Ammon's horn (tissue), 1 donor: ENCODE measurements around the gene SCLT1.

Source experiments
- DNase-seq: peaks from one replicate; pipeline ENCODE4 v3.0.0-alpha.2; 2016; ENCODE audit warnings: low spot score

Gene SCLT1

DNA sequence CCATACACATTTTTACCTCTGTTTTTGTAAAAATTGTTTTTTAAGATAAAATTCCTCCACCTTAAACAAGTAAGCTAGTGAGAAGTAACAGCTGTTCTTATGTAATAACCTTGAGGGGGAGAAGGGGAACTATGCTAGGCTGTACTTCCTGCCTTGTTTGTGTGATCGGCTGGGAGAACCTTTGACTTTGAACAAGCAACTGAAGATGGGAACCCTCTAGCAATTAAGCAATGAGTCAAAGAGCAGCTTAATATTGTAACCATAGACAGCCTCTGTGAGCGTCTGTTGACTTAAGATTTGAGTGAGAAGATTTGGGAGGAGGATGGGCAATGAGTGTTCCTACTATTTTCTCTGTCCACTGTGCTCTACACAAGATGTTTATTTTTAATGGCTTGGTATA, 135.1 kb downstream of the SCLT1 start:
- DNase-seq = peak; percentile 18

DNA sequence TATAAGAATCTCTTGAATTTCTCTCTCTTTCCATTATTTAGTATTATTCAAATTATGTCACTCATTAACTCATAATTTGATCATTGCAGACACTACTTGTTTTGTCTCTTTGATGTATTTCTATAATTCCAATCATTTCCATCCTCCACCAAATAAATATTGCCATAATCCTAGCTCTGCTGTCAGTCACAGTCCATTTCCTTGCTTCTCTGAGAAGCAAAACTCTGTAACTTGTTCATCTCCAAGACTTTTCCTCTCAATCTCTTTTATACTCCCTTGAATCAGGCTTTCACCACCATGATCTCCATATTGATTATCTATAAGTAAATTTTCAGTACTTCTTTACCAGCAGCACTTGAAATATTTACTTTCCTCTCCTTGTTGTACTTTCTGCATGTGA, 135.9 kb downstream of the SCLT1 start:
- no peak for DNase-seq

DNA sequence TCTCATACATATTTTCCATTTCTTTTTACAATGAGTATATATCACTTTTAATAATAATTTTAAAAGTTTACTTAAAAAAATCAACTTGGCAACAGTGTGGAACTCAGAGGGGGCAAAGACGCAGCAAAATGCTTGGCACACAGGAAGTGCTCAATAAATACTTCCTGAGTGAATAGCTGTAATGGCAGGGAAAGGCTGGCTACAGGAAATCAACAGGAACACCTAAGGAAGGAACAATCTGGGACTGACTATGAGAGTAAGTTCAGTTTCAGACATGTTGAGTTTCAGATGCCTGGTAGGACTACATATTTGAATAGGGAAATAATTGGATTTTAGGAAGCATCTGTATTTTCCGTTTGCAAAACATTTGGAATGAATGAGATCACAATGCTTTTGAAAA, 137.6 kb downstream of the SCLT1 start:
- no peak for DNase-seq

DNA sequence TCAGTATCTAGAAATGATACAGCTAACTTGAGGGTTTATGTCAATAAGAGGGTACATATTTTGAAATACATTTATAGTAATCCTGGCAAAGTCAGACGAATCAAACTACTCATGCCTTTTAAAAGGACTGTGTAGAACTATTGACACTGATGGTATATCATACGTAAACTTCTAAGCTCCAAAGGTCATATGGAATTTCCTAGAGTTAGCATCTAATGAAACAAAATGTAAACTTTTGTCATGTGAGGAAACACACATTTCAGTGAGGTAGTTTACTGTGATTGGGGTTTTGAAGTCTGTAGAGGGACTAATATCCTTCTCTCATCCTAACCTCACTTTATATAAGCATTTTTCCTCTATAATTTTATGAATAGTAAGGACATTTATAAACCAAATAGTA, 138.4 kb downstream of the SCLT1 start:
- DNase-seq = no peak

DNA sequence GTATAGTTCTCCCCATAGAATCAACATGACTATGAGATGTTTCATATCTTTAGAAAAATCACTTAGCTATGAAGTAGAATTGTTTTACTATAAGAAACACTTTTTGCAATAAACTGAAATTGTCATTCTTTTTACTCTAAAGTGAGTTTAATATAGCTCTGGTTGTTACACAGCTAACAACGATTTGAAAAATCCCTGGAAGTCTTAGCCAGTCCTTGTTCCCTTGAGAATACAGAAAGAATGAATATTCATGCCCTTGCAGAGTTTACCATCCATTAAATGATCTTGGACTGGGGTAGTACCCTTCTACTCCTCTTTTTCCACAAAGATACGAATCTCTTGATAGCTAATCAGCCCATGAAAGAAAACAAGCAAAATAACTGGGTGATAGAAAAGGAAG, 142.0 kb downstream of the SCLT1 start:
- DNase-seq = no peak

DNA sequence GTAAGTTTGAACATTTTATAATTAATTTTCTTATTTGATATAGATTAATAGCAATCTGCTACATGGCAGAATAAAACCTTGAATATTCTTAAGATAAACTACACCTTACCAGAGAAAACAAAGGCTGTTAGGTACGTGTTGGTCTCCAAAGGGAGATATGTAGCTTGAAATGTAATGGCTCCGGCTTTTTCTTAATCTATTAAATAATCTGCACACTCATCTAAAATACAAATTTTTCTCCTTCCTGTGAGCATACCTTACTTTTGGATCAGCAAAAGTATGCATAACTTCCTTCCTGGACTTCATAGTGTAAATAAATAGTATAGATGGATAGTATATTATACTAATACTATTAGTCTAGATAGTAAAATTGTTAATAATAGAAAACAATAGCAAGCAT, 142.5 kb downstream of the SCLT1 start:
- DNase-seq = no peak

DNA sequence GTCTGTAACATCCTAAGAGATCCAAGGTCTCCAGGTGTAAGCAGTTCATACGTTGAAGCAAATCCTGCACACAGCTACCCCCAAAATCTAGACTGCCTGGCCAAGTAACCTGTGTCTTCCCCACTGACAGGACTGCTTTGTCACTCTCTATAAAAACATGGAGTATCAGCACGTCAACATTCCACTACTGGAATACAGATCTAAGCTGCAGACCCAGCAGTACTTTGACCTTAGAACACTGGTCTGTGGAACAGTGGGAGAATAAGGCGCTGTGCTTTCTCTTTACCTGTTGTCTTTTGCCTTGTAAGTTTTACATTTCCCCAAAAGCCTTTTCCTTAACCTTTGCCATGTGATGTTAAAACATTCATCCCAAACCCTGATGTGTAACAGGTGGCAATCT, 146.4 kb downstream of the SCLT1 start:
- no peak for DNase-seq

DNA sequence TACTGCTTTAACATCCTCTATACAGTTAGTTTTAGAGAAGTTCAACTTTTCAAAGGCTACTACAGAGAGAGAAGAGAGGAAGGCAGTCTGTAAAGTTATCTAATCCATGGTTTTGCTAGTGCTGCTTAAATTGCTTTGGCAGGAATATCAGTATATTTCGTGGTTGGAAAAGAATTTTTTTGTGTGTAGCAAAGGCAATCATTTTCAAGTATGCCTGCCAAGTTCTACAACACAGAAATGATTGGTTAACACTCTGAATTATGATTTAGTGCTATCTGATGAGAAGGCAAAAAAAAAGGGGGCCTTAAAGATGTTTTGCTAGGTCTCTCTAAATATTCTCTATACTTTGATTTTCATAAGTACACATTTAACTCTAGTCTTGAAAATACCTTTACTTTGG, 150.7 kb downstream of the SCLT1 start:
- no peak for DNase-seq

DNA sequence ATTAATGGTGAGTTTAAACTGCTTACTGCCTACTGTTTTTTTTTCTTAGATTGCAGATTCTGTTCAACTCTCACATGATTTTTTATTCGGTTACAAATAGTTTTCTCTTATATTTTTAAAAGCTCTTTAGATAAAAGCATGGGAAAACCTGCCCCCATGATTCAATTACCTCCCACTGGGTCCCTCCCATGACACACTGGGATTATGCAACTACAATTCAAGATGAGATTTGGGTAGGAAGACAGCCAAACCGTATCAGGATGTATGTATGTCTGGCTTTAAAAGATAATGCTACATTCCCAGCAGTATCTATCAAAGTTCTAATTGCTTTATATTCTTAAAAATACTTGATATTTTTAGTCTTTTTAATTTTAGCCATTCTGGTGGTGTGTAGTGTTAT, 152.4 kb downstream of the SCLT1 start:
- no peak for DNase-seq

DNA sequence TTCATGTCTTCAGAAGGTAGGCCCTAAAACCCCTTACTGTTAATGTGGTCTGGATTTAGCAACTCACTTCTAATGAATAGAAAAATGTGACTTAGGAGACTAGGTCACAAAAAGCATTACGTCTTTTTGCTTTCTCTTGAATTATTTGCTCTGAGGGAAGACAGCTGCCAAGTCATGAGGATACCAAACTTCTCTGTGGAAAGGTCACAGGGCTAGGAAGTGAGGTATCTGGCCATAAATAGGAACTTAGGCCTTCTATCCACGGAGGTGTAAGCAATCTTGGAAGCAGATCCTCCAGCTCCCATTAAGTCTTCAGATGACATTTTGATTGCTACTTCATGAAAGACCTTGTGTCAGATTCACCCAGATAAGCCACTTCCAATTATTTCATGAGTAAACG, 163.3 kb downstream of the SCLT1 start:
- no peak for DNase-seq

DNA sequence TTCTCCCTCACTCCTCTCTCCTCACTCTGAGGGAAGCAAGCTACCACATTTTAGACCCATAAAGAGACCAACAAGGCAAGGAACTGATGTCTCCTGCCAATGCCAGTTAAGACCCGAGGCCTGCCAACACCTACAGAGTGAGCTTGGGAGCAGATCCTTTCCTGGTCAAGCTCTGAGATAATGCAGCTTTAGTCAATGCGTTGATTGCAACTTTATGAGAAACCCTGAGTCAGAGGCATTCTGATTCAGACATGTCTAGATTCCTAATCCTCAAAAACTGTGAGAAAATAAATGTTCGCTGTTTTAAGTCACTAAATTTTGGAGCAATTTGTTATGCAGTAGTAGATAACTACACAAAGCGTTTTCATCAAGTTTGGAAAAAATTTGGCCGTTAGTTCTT, 168.4 kb downstream of the SCLT1 start:
- DNase-seq = no peak

DNA sequence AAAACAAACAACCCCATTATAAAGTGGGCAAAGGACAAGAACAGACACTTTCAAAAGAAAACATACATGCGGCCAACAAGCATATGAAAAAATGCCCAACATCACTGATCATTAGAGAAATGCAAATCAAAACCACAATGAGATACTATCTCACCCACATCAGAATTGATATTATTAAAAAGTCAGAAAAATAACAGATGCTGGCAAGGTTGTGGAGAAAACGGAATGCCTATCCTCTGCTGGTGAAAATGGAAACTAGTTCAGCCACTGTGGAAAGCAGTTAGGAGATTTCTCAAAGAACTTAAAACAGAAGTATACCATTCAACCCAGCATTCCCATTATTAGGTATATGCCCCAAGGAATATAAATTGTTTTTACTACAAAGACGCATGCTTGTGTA, 171.4 kb downstream of the SCLT1 start:
- no peak for DNase-seq

DNA sequence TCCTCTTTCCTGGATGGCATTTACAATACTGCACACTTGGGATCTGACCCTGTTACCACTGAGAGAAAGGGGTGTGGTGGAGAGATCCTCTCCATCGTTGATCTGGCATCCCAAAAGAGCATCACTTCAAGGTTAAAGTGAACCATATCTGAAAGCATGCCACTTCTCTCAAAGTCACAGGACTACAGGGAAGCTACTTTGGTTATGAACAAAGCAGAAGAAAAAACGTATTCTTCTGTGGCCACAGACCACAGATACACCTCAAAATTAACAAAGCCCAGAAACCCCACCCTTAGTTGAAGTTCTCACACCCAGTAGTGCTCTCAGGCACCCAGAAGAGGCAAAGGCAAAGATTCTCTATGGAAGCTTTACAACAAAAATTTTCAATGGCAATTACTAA, 175.6 kb downstream of the SCLT1 start:
- no peak for DNase-seq

DNA sequence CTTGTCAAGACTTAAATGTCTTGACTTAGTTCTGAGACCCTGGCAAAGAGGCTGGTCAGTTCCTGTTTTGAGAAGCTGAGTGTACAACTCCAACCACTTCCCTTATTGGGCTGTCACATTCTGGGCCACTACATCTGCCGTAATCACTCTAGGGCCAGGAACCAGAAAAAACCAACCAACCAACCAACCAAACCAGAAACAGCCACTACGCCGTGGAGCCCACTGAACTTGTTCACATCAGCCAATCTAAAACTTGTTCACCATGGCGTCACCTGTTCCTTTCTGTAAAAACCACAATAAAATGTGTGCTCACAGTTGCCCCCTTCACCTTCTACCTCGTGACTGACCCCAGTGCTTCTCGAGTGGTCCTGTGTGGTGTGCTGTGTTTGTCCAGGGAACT, 176.5 kb downstream of the SCLT1 start:
- peak; percentile 75 for DNase-seq

DNA sequence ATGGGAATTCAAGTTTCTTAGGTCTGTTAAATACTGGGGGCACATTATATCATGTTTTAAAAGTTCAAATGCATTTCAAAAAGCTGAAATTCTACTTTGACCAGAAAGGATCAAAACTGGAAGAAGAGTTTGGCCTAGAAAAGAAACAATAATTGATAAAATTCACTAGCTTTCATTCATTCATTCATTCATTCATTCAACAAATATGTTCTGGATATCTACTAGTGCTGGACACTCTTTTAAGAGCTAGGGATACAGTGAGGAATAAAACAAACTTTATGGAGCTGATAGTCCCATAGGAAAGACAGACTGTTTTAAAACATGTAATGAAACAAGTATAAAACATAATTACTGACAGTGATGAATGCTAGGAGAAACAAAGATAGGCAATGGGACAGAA, 177.8 kb downstream of the SCLT1 start:
- no peak for DNase-seq

DNA sequence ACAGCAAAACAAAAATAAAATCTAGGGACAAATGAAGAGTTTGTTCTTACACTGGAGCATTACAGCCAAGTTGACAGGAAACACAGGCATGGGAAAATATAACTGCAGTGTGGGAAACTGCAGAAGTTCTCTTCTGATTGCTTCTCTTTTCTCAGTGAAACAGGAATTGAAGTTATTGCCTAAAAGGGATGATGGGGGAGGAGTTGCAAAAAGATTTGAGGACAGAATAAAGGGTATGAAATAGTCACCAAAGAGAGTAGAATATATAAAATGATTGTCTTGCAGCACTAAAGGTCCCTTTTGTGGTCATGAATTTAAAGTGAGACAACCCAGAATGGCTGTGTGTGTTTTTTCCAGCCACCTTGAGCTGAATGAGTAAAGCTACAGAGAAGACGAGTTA, 180.1 kb downstream of the SCLT1 start:
- peak; percentile 35 for DNase-seq

DNA sequence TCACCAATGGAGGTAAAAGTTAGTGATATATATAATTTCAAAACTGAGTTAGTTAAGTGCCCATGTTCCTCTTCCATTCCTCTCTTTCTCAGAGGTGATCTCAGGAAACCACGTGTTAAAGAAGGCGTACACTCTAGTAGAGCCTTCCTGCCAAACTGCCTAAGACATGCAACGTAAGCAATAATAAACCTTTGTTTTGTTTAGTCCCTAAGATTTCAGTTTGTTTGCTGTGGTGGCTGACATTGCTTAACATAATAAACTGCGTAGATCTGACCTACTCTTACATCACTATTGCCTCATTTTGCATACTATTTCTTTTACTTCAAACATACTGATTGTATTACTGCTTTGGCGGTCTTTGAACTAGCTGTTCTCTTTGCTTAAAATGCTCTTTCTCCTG, 184.6 kb downstream of the SCLT1 start:
- no peak for DNase-seq

DNA sequence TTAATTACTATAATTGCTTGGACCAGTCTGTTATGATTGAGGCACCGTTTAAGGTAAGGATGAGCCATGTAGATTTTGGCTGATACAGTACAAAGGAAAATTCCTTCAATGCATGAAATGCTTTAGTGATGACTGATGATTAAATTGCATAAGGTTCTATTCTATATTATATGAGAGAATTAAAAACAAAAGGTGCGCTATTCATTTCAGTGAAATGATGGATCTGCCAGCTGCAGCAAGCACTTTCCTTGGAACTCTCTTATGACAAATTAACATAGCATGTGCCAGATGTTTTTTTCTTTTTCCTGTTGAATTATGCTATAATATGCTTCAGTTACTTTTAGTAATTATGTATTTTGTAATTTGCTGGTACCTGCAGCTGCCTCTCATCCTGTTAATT, 185.4 kb downstream of the SCLT1 start:
- DNase-seq = no peak

DNA sequence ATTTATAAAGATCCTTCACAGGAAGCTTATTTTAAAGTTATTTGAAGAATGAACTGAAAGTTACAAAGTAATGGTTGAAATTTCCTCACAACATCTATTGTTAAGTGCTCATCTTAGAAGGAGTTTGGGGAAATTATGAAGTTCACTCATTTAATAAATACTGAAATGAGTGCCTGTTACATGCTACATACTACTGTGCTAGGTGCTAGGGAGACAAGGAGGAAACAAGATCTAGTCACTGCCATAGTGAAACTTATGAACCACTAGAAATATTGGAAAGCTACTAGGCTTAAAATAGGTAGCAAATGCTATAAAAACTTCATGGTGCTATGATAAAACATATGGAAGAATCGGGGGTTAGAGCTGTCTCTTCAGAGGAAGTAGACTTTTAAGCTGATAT, 186.8 kb downstream of the SCLT1 start:
- no peak for DNase-seq

DNA sequence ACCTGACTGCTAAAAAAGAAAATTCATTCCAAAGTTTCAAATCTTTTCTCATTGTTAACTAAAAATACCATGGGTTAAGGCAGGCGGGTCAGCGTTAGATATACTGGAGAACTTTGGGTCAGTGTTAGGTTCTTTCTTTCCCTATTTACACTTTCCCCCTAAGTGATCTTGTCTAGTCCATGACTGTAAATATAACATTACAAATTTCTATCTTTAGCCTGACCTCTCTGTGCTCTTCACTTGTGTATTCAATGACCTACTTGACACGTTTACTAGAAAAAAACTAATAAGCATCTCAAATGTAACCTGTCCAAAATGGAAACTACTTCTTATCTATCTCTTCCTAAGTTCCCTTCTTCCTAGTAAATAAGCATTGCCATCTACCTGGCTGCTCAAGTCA, 188.5 kb downstream of the SCLT1 start:
- DNase-seq = no peak

DNA sequence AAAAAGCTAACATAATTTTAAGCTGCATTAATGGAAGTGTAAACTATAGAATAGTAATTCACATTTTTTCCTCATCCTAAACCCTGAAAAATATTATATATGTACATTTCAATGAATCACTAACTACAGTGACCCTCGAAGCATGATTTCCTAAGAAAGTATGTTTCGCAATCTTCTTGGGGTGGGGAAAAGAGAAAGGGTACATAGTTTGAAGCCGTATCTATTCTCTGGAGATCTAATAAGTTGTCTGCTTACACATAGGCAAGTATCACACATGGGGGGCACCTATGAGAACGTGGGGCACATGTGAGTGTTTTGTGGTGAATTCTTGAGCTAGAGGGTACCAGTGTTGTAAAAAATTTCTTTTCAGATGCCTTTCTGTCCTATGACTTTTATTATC, 212.7 kb downstream of the SCLT1 start:
- DNase-seq = no peak

DNA sequence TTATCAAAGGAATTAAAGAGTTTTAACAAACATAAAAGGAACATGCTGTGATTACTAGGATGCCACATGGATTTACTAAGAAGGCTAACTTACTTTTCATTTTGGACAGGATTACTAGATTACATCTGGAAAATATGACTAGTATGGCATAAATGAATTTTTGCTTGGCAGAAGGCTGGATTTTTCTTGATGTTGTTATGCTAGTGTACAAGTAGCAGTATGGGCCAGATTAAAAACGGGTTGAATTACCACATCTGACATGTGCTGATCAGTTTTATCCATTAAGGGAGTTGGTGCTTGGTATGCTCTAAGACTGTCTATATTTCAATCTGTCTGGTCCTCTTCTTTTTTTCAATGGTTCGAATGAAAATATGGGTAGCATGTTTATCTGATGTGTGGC, 213.4 kb downstream of the SCLT1 start:
- DNase-seq = no peak

DNA sequence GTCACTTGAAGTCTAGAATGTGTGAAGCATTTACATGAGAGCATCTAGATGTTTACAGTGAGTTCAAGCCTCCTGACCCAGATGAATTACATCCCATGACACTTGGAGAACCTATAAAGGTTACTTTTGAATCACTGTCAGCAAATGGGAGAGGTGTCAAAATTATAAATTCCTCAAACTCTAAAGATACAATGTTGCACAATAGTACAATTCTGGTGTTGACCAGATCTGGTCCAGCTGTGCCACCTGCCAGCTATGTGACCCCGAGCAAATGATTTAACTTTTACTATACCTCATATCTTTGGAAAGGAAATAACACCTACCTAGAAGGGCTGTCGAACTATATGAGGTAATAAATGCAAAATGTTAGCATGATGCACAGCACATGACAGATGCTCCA, 214.1 kb downstream of the SCLT1 start:
- no peak for DNase-seq

DNA sequence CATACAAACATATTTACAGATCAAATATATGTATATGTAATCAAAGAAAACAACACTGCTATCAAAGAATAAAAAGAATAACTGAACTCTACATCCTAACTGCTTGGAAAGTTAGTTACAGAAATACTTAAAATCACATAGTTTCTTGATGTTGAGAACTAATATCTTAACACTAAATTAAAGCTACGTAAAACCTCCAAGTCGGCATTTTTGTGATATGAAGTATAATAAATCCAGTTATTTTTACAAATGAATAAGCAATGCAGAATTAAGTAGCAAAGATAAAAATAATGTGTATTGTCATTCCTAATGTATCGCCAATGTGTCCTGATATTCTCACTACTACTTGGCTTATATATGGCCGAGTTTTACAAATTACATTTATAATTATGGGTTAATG, 215.4 kb downstream of the SCLT1 start:
- no peak for DNase-seq

DNA sequence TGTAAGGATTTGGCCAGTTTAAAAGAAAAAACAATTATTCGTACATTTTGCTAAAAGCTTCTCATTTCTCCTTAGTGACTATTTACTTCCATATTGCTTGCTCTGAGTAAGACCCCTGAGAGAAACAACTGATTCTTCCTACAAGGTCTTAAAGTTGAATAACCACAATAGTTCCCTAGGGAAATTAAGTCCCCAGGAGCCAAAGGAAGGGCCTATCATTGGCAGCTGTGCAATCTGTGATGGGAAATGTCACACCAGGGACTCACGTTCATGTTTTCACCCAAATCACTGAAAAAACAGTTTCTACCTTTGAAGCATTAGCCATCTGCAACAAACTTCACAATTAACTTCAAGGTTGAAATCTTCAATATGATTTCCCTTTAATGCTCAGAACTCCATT, 217.1 kb downstream of the SCLT1 start:
- DNase-seq = no peak
